SU-DHL-6 (cell line): ENCODE results near the gene RAP1A.
A peak's percentile ranks its signal among the peaks of the same experiment; 100 is the strongest.

Source experiments
- H2AFZ ChIP-seq: fragments of 200-600 bp; sonication (generic); 2 replicates; pipeline ENCODE4 v1.6.1; 2014; ENCODE audit warnings: low read depth, mild to moderate bottlenecking, moderate library complexity, mixed read lengths, antibody characterized with exemption, low read length; ENCODE audit not compliant: severe bottlenecking
- H3F3A ChIP-seq: fragments of 200-600 bp; shearing (Covaris generic); 2 replicates; pipeline ENCODE4 v1.6.0; 2016; ENCODE audit warnings: antibody characterized with exemption, mild to moderate bottlenecking; ENCODE audit not compliant: insufficient read depth
- H3K27ac ChIP-seq: fragments of 200-600 bp; sonication (generic); 2 replicates; pipeline ENCODE4 v1.5.1; 2016; ENCODE audit warnings: low read depth, mild to moderate bottlenecking, low read length, moderate library complexity, mixed read lengths
- H3K27me3 ChIP-seq: fragments of 200-600 bp; sonication (generic), shearing (Covaris generic); 2 replicates; pipeline ENCODE4 v1.6.0; 2014; ENCODE audit warnings: mild to moderate bottlenecking, low read length
- H3K36me3 ChIP-seq: fragments of 200-600 bp; sonication (generic); 2 replicates; pipeline ENCODE4 v1.6.1; 2014; ENCODE audit warnings: mild to moderate bottlenecking, low read length, mixed read lengths
- H3K4me2 ChIP-seq: fragments of 300-600, 200-600 bp; shearing (Covaris generic), sonication (generic); 2 replicates; pipeline ENCODE4 v1.6.0; 2014; ENCODE audit warnings: low read length, low read depth, mild to moderate bottlenecking; ENCODE audit not compliant: poor library complexity, severe bottlenecking
- H3K4me3 ChIP-seq: fragments of 200-600 bp; sonication (generic); 2 replicates; pipeline ENCODE4 v1.5.1; 2014; ENCODE audit warnings: antibody characterized with exemption, low read length, mild to moderate bottlenecking, mixed read lengths; ENCODE audit not compliant: insufficient read depth, poor library complexity, severe bottlenecking
- H3K79me2 ChIP-seq: fragments of 200-600 bp; sonication (generic); 2 replicates; pipeline ENCODE4 v1.6.1; 2014; ENCODE audit warnings: mild to moderate bottlenecking, low read length, moderate library complexity; ENCODE audit not compliant: insufficient read depth
- H3K9ac ChIP-seq: fragments of 200-600 bp; sonication (generic); 2 replicates; pipeline ENCODE4 v1.7.0; 2014; ENCODE audit warnings: mild to moderate bottlenecking, low read length
- H3K9me2 ChIP-seq: fragments of 200-600 bp; sonication (generic); replicated peaks from 2 replicates; pipeline ENCODE4 v1.6.1; 2014; ENCODE audit warnings: low read length; ENCODE audit not compliant: insufficient read depth
- H3K9me3 ChIP-seq: fragments of 200-600 bp; sonication (generic); 2 replicates; pipeline ENCODE4 v1.6.1; 2014; ENCODE audit warnings: low read length, mixed read lengths; ENCODE audit not compliant: insufficient read depth
- H4K20me1 ChIP-seq: fragments of 200-600 bp; sonication (generic); 2 replicates; pipeline ENCODE4 v1.6.1; 2014; ENCODE audit warnings: low read depth, mild to moderate bottlenecking, antibody characterized with exemption, low read length, moderate library complexity, mixed read lengths
- CTCF ChIP-seq: fragments of 200-600 bp; sonication (generic); IDR thresholded peaks from one replicate; pipeline ENCODE4 v1.5.1; 2017; ENCODE audit warnings: antibody characterized with exemption, mild to moderate bottlenecking, low read length, moderate library complexity; ENCODE audit not compliant: insufficient read depth, poor library complexity, severe bottlenecking
- EZH2phosphoT487 ChIP-seq: fragments of 200-600 bp; sonication (generic), shearing (Covaris generic); conservative IDR thresholded peaks from 2 replicates; pipeline ENCODE4 v1.6.1; 2018; ENCODE audit warnings: mild to moderate bottlenecking, antibody characterized with exemption, low read length, moderate library complexity, mixed read lengths

The RAP1A gene

GRCh38 chr1:111720274-111720976 lies 100.8 kb downstream of the RAP1A start:
- H3F3A ChIP-seq: no peaks in the 10 kb centered on the region
- H3K9me3 ChIP-seq: no peaks in the 10 kb centered on the region
- H3K4me3 ChIP-seq: no peak overlapping the region
- no peak overlapping the region for H3K9ac ChIP-seq
- no peaks in the 10 kb centered on the region for H3K27me3 ChIP-seq
- no peaks in the 10 kb centered on the region for H3K9me2 ChIP-seq
- no peak overlapping the region for H3K27ac ChIP-seq
- H2AFZ ChIP-seq: no peak overlapping the region
- H4K20me1 ChIP-seq: no peaks in the 10 kb centered on the region
- no peaks in the 10 kb centered on the region for H3K79me2 ChIP-seq
- peaks cover 4% of the 10 kb centered on the region; the same call in 1 of the 2 replicates for H3K36me3 ChIP-seq
- TF ChIP-seq EZH2phosphoT487 (no peak), CTCF (no peak)
- H3K4me2 ChIP-seq: no peak overlapping the region

- TF ChIP-seq EZH2phosphoT487 (no peak), CTCF (no peak)
- Histone ChIP-seq H3K36me3 (no peaks in the 10 kb centered on the region), H3K4me3 (no peak overlapping the region), H3K9ac (no peak overlapping the region), H3F3A (no peaks in the 10 kb centered on the region), H3K9me2 (no peaks in the 10 kb centered on the region), H3K27me3 (no peaks in the 10 kb centered on the region), H4K20me1 (no peaks in the 10 kb centered on the region), H3K4me2 (no peak overlapping the region), H3K79me2 (no peaks in the 10 kb centered on the region), H3K27ac (no peak overlapping the region), H2AFZ (no peak overlapping the region), H3K9me3 (no peaks in the 10 kb centered on the region)
Observed at GRCh38 chr1:111720977-111721786, 101.6 kb downstream of the RAP1A start.

- TF ChIP-seq CTCF: no peak
- no peak for TF ChIP-seq EZH2phosphoT487
- Histone ChIP-seq H3K36me3 (no peaks in the 10 kb centered on the region), H3K4me3 (no peak overlapping the region), H3K9me3 (no peaks in the 10 kb centered on the region), H3K9ac (no peak overlapping the region), H4K20me1 (no peaks in the 10 kb centered on the region), H3K27ac (no peak overlapping the region), H3K27me3 (no peaks in the 10 kb centered on the region), H3K79me2 (no peaks in the 10 kb centered on the region), H2AFZ (no peak overlapping the region), H3K9me2 (no peaks in the 10 kb centered on the region), H3F3A (no peaks in the 10 kb centered on the region), H3K4me2 (peak overlapping the region; percentile 18)
Observed at GRCh38 chr1:111723091-111723806, 103.7 kb downstream of the RAP1A start.
